ENCODE measurements around the gene PILRB. TPM values are rescaled to one million over a fixed set of nuclear protein-coding genes. Genes with fewer than 3 reads are reported as not detected.
"Not testable (repeated sequence)": the region's sequence is repeated elsewhere in the genome, so short reads cannot be mapped to it uniquely, and the experiment has no call there.

Gene PILRB
- total and polyA plus RNA-seq, 9 of the 15 experiments (the other 6 are each of a cell fraction or from before 2014, with no cell fraction given), result 6.2 to 94.6 (median 37.0) TPM

DNA sequence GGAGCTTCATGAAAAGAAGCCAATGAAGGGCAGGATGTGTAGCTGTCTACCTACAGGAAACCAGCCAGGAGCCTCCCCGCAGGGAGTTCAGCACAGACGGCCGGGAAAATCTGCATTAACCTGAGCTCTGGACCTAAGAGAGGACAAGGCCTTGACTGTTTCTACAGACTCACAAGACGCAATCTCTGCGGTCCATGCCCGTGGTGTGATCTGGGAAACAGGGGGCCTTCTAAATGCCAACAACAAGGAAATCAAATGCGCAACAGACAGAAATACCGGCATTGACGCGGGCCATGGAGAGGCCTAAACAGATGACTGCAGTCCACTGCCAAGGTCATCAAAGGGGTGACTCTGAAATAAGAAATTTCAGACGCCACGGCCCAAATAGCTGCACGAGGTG is 33.7 kb upstream of the PILRB start:
- CTCF ChIA-PET (ENCODE audit: low intra/inter-chr PET ratio), result not testable (repeated sequence)

DNA sequence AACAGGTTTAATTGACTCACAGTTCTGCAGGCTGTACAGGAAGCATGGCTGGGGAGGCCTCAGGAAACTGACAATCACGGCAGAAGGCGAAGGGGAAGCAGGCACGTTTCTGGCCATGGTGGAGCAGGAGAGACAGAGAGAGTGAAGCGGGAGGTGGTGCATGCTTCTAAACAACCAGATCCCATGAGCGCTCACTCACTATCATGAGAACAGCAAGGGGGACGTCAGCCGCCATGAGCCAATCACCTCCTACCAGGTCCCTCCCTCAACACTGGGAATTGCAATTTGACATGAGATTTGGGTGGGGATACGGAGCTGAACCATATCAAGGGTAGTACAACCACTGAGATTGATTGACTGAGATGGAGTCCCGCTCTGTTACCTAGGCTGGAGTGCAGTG is 32.2 kb upstream of the PILRB start:
- POLR2A ChIA-PET; BruUV-seq (replicated peaks); H3K4me3 ChIP-seq; H3K79me2 ChIP-seq (ENCODE audit: control insufficient read depth, insufficient read depth, low read length); in situ Hi-C loops (cut with MboI); H2AFZ ChIP-seq (ENCODE audit: low read depth, low read length); H3K4me1 ChIP-seq (replicated peaks in 1 of 2; ENCODE audit: control insufficient read depth in 2 of 2, insufficient read depth in 2 of 2, low read length in 2 of 2); H4K20me1 ChIP-seq (replicated peaks; ENCODE audit: control insufficient read depth, insufficient read depth, low read length); H3K9me1 ChIP-seq (ENCODE audit: control insufficient read depth, insufficient read depth, low read length); FAIRE-seq; DNase-seq (ENCODE audit: extremely low read depth in 1 of 4, low spot score in 3 of 4); CTCF ChIA-PET (ENCODE audit: low intra/inter-chr PET ratio); intact Hi-C loops (cut with micrococcal nuclease); H3K9me3 ChIP-seq (replicated peaks; ENCODE audit: control insufficient read depth, insufficient read depth, low read depth, low read length); H3K9ac ChIP-seq (ENCODE audit: insufficient read depth in 1 of 2, low read depth in 2 of 2, low read length in 2 of 2); H3K27me3 ChIP-seq (ENCODE audit: control insufficient read depth in 2 of 2, insufficient read depth in 2 of 2, low read length in 2 of 2); H3K4me2 ChIP-seq (ENCODE audit: insufficient read depth, low read length); H3K27ac ChIP-seq (ENCODE audit: extremely low read depth, low read depth, low read length); ATAC-seq: not testable (repeated sequence)
- WGBS (ENCODE audit: insufficient coverage, low coverage, missing lambda C conversion rate), result 96% methylated on average over 9 of the region's 9 CpGs
- H3K36me3 ChIP-seq (ENCODE audit: control insufficient read depth, insufficient read depth, low read length), result peaks cover 20% of the 10 kb centered on the region; the same call in 1 of the 3 replicates

More for the DNA sequence above, 33.7 kb upstream of the PILRB start:
- H3K9me3 ChIP-seq (replicated peaks; ENCODE audit: control insufficient read depth, insufficient read depth, low read depth, low read length); H3K4me1 ChIP-seq (replicated peaks in 1 of 2; ENCODE audit: control insufficient read depth in 2 of 2, insufficient read depth in 2 of 2, low read length in 2 of 2); H3K27me3 ChIP-seq (ENCODE audit: control insufficient read depth in 2 of 2, insufficient read depth in 2 of 2, low read length in 2 of 2); H3K9me1 ChIP-seq (ENCODE audit: control insufficient read depth, insufficient read depth, low read length); H3K27ac ChIP-seq (ENCODE audit: extremely low read depth, low read depth, low read length); ATAC-seq; H3K9ac ChIP-seq (ENCODE audit: insufficient read depth in 1 of 2, low read depth in 2 of 2, low read length in 2 of 2); H3K79me2 ChIP-seq (ENCODE audit: control insufficient read depth, insufficient read depth, low read length); H2AFZ ChIP-seq (ENCODE audit: low read depth, low read length); FAIRE-seq; BruUV-seq (replicated peaks); in situ Hi-C loops (cut with MboI); POLR2A ChIA-PET; DNase-seq (ENCODE audit: extremely low read depth in 1 of 4, low spot score in 3 of 4); H4K20me1 ChIP-seq (replicated peaks; ENCODE audit: control insufficient read depth, insufficient read depth, low read length); H3K4me3 ChIP-seq; H3K4me2 ChIP-seq (ENCODE audit: insufficient read depth, low read length); intact Hi-C loops (cut with micrococcal nuclease): not testable (repeated sequence)
- 89% methylated on average over 11 of the region's 13 CpGs for WGBS (ENCODE audit: insufficient coverage, low coverage, missing lambda C conversion rate)
- H3K36me3 ChIP-seq (ENCODE audit: control insufficient read depth, insufficient read depth, low read length), result peaks cover 18% of the 10 kb centered on the region; the same call in 2 of the 3 replicates

DNA sequence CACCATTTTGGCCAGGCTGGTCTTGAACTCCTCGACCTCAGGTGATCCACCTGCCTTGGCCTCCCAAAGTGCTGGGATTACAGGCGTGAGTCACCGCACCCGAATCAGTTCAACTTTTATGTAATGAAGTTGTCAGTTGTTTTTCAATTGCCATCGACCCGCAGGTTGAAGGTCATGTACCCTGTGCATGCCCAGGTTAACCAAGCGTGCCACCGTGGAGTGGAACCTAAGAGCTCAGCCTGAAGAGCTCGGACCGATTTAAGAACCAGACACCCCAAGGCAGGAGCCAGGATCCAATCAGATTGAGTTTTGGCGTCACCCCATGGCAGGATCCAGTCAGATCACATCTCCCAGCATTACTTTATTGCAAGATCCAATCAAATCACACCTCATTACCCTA is 31.0 kb upstream of the PILRB start:
- FAIRE-seq; H3K9me3 ChIP-seq (replicated peaks; ENCODE audit: control insufficient read depth, insufficient read depth, low read depth, low read length); H3K4me2 ChIP-seq (ENCODE audit: insufficient read depth, low read length); H2AFZ ChIP-seq (ENCODE audit: low read depth, low read length); H3K79me2 ChIP-seq (ENCODE audit: control insufficient read depth, insufficient read depth, low read length); H3K9me1 ChIP-seq (ENCODE audit: control insufficient read depth, insufficient read depth, low read length); H3K27ac ChIP-seq (ENCODE audit: extremely low read depth, low read depth, low read length); H3K9ac ChIP-seq (ENCODE audit: insufficient read depth in 1 of 2, low read depth in 2 of 2, low read length in 2 of 2); intact Hi-C loops (cut with micrococcal nuclease); H3K4me3 ChIP-seq; H4K20me1 ChIP-seq (replicated peaks; ENCODE audit: control insufficient read depth, insufficient read depth, low read length); in situ Hi-C loops (cut with MboI); ATAC-seq; DNase-seq (ENCODE audit: extremely low read depth in 1 of 4, low spot score in 3 of 4); H3K4me1 ChIP-seq (replicated peaks in 1 of 2; ENCODE audit: control insufficient read depth in 2 of 2, insufficient read depth in 2 of 2, low read length in 2 of 2); BruUV-seq (replicated peaks); CTCF ChIA-PET (ENCODE audit: low intra/inter-chr PET ratio); H3K27me3 ChIP-seq (ENCODE audit: control insufficient read depth in 2 of 2, insufficient read depth in 2 of 2, low read length in 2 of 2); POLR2A ChIA-PET: not testable (repeated sequence)
- 94% methylated on average over 7 of the region's 11 CpGs for WGBS (ENCODE audit: insufficient coverage, low coverage, missing lambda C conversion rate)
- H3K36me3 ChIP-seq (ENCODE audit: control insufficient read depth, insufficient read depth, low read length), result peaks cover 20% of the 10 kb centered on the region; the same call in 1 of the 3 replicates
